GM12864 (cell line): Measurements from ENCODE around the gene BLACAT1.

Experiments used
- DNase-seq: peaks from one replicate; pipeline ENCODE4 v3.0.0-alpha.2; 2011; ENCODE audit warnings: low read depth
- H3K4me3 ChIP-seq: 2 replicates; pipeline ENCODE4 v1.5.1; 2011; ENCODE audit warnings: mild to moderate bottlenecking, low read depth, low read length, control low read depth
- TF ChIP-seq, protein P1 (sequence below): IDR thresholded peaks from 2 replicates; pipeline ENCODE4 v1.5.1; 2011; ENCODE audit warnings: low read depth, mild to moderate bottlenecking, moderate library complexity, low read length, control low read depth, inconsistent platforms; ENCODE audit errors: missing control alignments

BLACAT1 gene

DNA sequence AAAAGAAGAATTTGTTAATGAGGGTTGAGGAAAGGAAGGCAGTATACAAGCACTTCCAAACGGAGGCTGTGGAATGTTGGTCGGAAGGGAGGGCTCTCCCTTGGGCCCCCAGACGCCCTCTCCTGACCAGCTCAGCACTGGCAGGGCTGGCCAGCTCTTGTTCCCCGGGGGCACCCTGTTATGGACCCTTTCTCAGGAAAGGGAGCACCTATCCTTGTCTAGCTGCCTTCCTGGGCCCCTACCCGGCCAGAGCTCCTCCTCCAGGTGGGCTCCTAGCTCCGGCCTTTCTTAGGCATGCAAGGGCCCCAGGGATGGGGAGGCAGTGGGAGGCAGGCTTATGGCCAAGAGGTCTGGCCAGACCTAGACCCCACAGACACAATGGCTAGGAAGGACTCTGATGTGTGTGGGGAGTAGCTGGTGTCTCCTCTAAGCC is 926 bp downstream of the BLACAT1 start:
- no peak overlapping the region for H3K4me3 ChIP-seq
- DNase-seq, result no peak
- TF ChIP-seq, protein P1, sequence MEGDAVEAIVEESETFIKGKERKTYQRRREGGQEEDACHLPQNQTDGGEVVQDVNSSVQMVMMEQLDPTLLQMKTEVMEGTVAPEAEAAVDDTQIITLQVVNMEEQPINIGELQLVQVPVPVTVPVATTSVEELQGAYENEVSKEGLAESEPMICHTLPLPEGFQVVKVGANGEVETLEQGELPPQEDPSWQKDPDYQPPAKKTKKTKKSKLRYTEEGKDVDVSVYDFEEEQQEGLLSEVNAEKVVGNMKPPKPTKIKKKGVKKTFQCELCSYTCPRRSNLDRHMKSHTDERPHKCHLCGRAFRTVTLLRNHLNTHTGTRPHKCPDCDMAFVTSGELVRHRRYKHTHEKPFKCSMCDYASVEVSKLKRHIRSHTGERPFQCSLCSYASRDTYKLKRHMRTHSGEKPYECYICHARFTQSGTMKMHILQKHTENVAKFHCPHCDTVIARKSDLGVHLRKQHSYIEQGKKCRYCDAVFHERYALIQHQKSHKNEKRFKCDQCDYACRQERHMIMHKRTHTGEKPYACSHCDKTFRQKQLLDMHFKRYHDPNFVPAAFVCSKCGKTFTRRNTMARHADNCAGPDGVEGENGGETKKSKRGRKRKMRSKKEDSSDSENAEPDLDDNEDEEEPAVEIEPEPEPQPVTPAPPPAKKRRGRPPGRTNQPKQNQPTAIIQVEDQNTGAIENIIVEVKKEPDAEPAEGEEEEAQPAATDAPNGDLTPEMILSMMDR, result no peak

DNA sequence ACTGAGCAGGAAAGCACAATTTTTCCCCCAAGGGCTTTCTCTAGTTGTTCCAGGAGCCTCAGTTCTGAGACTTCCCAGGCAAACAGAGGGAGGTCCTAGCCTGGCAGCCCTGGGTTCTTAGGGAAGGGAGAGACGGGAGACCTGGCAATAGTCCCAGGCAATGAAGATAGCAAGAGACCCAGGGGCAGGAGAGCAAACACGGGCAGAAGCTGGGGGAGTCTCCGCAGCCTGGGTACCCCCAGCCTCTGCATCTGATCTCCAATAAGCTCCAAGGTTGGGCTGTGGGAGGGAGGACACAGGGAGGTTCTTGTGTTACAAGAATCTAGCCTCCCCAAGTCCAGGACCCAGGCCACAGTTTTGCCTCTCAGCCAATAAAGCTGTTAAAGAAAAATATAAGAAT is 2.4 kb downstream of the BLACAT1 start:
- H3K4me3 ChIP-seq, result no peak overlapping the region
- DNase-seq, result no peak
- TF ChIP-seq, protein P1, result no peak

DNA sequence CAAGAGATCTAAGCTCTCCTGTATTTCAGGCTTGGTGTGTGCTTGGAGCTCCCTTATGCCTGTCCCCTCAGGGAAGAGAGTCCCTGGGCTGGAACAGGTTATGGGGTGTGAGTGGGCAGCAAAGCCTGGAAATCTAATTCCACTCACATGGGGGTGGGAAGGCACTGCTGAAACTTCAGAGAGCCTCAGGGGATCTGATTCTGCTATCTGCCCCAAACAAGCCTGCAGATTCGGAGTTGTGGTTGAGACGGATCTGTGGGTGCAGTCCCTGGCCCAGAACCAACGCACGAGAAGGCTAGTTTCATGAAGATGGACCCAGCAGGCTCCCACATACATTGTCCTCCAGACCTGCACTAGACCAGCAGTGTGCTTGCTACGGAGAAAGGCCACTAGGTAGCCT is 2.9 kb downstream of the BLACAT1 start:
- H3K4me3 ChIP-seq, result no peak overlapping the region
- no peak for DNase-seq
- TF ChIP-seq, protein P1, result no peak

DNA sequence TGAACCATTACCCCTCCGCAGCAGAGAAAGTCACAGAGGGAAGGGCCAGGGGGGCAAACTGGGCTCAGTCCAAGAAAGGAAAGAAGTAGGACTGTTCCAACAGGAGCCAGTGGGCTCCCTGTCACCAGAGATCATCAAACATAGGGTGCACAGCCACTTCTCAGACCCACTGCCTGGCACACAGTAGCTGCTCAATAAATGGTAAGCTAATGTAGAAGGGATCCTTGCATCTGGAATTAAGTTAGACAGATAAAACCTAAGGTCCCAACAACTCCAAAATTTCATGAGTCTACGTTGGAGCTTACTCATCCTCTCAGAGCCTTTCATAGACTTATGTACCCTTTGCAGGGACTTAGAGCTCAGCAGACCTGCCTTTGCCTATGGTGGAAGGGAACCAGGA is 3.5 kb downstream of the BLACAT1 start:
- no peak for DNase-seq
- TF ChIP-seq, protein P1, result no peak
- H3K4me3 ChIP-seq, result no peak overlapping the region

DNA sequence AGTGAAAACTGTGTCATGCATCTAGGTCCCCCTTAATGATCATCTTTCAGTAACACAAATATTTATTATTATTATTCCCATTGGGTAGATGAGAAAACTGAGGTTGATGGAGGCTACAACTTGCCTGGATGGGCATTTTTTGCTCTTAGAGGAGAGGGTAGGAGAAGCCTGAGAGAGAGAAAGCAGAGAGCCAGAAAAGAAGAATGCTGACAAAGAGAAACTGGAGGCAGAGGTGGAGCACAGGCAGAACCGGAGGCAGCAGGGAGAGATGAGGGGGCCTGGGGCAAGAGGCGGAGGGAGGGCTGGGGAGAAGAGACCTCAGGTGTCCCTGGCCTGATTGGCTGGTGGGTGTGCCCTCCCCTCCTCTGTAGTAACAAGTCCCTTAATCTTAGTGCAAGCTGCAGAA is 4.1 kb downstream of the BLACAT1 start:
- no peak for DNase-seq
- no peak overlapping the region for H3K4me3 ChIP-seq
- TF ChIP-seq, protein P1, result no peak

DNA sequence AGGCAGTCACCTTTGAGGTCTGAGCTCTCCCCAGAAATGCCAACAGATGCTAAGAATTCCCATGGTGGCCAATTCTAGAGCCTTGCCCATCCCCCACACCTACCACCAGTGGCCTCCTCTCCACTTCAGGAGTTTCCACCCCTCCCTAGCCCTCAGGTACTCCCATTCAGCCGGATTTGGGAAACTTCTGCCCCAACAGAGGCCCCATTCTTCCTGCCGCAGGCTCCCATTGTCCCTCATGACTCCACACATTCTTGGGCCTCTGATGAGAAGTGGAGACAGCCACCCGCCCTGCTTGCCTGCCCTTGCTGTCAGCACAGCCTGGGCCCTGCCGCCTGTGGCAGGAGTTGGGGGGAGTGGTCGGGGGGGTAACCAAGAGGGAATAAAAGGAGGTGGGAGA is 4.6 kb downstream of the BLACAT1 start:
- no peak for DNase-seq
- H3K4me3 ChIP-seq, result no peak overlapping the region
- TF ChIP-seq, protein P1, result no peak

DNA sequence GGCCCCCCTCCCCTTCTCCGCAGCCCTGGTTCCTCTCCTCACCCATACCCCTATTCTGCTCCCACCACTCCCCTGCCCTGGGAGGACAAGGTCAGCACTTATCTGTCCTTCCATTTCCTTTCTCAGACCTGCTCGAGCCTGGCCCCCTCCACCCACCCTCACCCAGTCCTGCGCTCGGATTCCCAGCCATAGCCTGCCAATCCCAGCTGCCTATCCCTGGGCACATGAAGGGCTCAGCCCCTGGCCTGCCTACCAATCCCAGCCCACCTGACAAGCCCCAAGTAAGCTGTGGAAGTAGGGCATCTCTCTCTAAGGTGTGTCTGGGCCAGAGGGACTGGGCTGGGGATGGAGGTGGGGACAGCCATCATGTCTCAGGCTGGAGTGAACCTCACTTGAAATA is 5.4 kb downstream of the BLACAT1 start:
- DNase-seq, result no peak
- H3K4me3 ChIP-seq, result no peak overlapping the region
- TF ChIP-seq, protein P1, result no peak
